Keratinocyte (primary cell): ENCODE measurements around the gene SLC38A7. TPM values are rescaled to one million over a fixed set of nuclear protein-coding genes. Genes with fewer than 3 reads are reported as not detected.

ENCODE experiments used
- DNase-seq: peaks from one replicate; pipeline ENCODE4 v3.0.0-alpha.2; 2011; ENCODE audit warnings: low read depth, missing footprints, low spot score
- FAIRE-seq: peaks from 2 replicates; lab custom pipeline; 2011; peaks lifted over from hg19 to GRCh38; lab: Jason Lieb, UNC
- H2AFZ ChIP-seq: 2 replicates; pipeline ENCODE4 v1.6.0; 2012; ENCODE audit warnings: low read length, control low read depth, inconsistent platforms; ENCODE audit not compliant: control insufficient read depth
- H3K27ac ChIP-seq: 2 replicates; pipeline ENCODE4 v1.5.1; 2011; ENCODE audit warnings: low read length; ENCODE audit not compliant: control insufficient read depth, insufficient read depth
- H3K27me3 ChIP-seq: 3 replicates; pipeline ENCODE4 v1.6.0; 2011; ENCODE audit warnings: low read length; ENCODE audit not compliant: control insufficient read depth, insufficient read depth; ENCODE audit errors: extremely low read depth
- H3K36me3 ChIP-seq, 2 experiments: 2 replicates in 1 of 2; 3 replicates in 1 of 2; pipeline ENCODE4 v1.5.1; 2011; ENCODE audit warnings: low read length in 2 of 2, mild to moderate bottlenecking in 1 of 2; ENCODE audit not compliant: control insufficient read depth in 2 of 2, insufficient read depth in 2 of 2; ENCODE audit errors: extremely low read depth in 1 of 2
- H3K4me1 ChIP-seq: 3 replicates; pipeline ENCODE4 v1.5.1; 2011; ENCODE audit warnings: low read length; ENCODE audit not compliant: control insufficient read depth, insufficient read depth; ENCODE audit errors: extremely low read depth
- H3K4me2 ChIP-seq: 3 replicates; pipeline ENCODE4 v1.6.0; 2011; ENCODE audit warnings: low read depth, low read length; ENCODE audit not compliant: control insufficient read depth, insufficient read depth; ENCODE audit errors: extremely low read depth
- H3K4me3 ChIP-seq, 3 experiments: fragments of 200-600 bp in 1 of 3; sonication (generic) in 1 of 3; 2 replicates in 2 of 3; 3 replicates in 1 of 3; pipeline ENCODE4 v1.5.1; 2011 to 2016; ENCODE audit warnings: low read length in 3 of 3, mild to moderate bottlenecking in 3 of 3, control low read depth in 2 of 3, inconsistent platforms in 1 of 3, low read depth in 1 of 3, mixed read lengths in 1 of 3, mixed run types in 1 of 3, moderate library complexity in 1 of 3; ENCODE audit not compliant: control insufficient read depth in 2 of 3, insufficient read depth in 2 of 3; ENCODE audit errors: extremely low read depth in 1 of 3
- H3K79me2 ChIP-seq: 2 replicates; pipeline ENCODE4 v1.6.0; 2012; ENCODE audit warnings: low read length; ENCODE audit not compliant: control insufficient read depth, insufficient read depth
- H3K9ac ChIP-seq: 3 replicates; pipeline ENCODE4 v1.6.0; 2011; ENCODE audit warnings: low read length; ENCODE audit not compliant: control insufficient read depth, insufficient read depth; ENCODE audit errors: extremely low read depth
- H3K9me1 ChIP-seq: 3 replicates; pipeline ENCODE4 v1.6.0; 2011; ENCODE audit warnings: low read length; ENCODE audit not compliant: control insufficient read depth, insufficient read depth; ENCODE audit errors: extremely low read depth
- H3K9me3 ChIP-seq: 2 replicates; pipeline ENCODE4 v1.5.1; 2012; ENCODE audit warnings: low read depth, low read length; ENCODE audit not compliant: control insufficient read depth
- H4K20me1 ChIP-seq: 3 replicates; pipeline ENCODE4 v1.6.0; 2011; ENCODE audit warnings: low read length; ENCODE audit not compliant: control insufficient read depth, insufficient read depth; ENCODE audit errors: extremely low read depth
- EZH2 ChIP-seq: IDR thresholded peaks from one replicate; pipeline ENCODE4 v1.6.1; 2012; ENCODE audit warnings: inconsistent platforms, mild to moderate bottlenecking, low read length, moderate library complexity
- dilution Hi-C: fragments of 300-500 bp; cut with MboI; formaldehyde crosslinking; loops from one replicate; pipeline ENCODE4 v1.7.0; 2020; ENCODE audit warnings: low sequenced_read_pairs; ENCODE audit not compliant: extremely low pct_ligation_motif_present
- polyA plus RNA-seq, 5 experiments: library from polyadenylated mRNA; depleted of rRNA in 3 of 5; stranded (reverse) in 3 of 5; stranded (forward) in 1 of 5; unstranded in 1 of 5; fragments of >200 nt; gene quantifications; 1 replicate in 1 of 5; 2 replicates in 3 of 5; 3 replicates in 1 of 5; pipeline versions ENCODE4 v1.2.1 to v1.2.3, GENCODE V29; 2011 to 2012; ENCODE audit warnings: missing spikeins in 2 of 5, low read depth in 1 of 5, low replicate concordance in 1 of 5
- TF ChIP-seq, protein P1 (sequence below), 3 experiments: IDR thresholded peaks in 1 of 3; conservative IDR thresholded peaks in 1 of 3; optimal IDR thresholded peaks in 1 of 3; 2 replicates in 2 of 3; 3 replicates in 1 of 3; pipeline versions ENCODE3 to v1.5.1; 2011; ENCODE audit warnings: low read length in 3 of 3, mild to moderate bottlenecking in 3 of 3, moderate library complexity in 2 of 3, control low read depth in 1 of 3, inconsistent platforms in 1 of 3; ENCODE audit not compliant: insufficient read depth in 2 of 3; ENCODE audit errors: extremely low read depth in 1 of 3

The SLC38A7 gene
- polyA plus RNA-seq, 1 donor (not counting 4 experiments of a cell fraction or from before 2014, with no cell fraction given), result 11.2 TPM

GRCh38 chr16:58644765-58645487, 39.6 kb downstream of the SLC38A7 start:
- Histone ChIP-seq H3K9me1 (no peaks in the 10 kb centered on the region), H2AFZ (no peak overlapping the region), H3K4me2 (no peak overlapping the region), H3K36me3 (no peaks in the 10 kb centered on the region), H3K4me1 (no peaks in the 10 kb centered on the region), H3K27ac (no peak overlapping the region), H3K9ac (no peak overlapping the region), H3K4me3 (no peak overlapping the region), H4K20me1 (no peaks in the 10 kb centered on the region), H3K27me3 (no peaks in the 10 kb centered on the region), H3K9me3 (no peaks in the 10 kb centered on the region), H3K79me2 (no peaks in the 10 kb centered on the region)
- FAIRE-seq (no peak), DNase-seq (no peak)
- dilution Hi-C loops, result no loop called here
- TF ChIP-seq, protein P1, sequence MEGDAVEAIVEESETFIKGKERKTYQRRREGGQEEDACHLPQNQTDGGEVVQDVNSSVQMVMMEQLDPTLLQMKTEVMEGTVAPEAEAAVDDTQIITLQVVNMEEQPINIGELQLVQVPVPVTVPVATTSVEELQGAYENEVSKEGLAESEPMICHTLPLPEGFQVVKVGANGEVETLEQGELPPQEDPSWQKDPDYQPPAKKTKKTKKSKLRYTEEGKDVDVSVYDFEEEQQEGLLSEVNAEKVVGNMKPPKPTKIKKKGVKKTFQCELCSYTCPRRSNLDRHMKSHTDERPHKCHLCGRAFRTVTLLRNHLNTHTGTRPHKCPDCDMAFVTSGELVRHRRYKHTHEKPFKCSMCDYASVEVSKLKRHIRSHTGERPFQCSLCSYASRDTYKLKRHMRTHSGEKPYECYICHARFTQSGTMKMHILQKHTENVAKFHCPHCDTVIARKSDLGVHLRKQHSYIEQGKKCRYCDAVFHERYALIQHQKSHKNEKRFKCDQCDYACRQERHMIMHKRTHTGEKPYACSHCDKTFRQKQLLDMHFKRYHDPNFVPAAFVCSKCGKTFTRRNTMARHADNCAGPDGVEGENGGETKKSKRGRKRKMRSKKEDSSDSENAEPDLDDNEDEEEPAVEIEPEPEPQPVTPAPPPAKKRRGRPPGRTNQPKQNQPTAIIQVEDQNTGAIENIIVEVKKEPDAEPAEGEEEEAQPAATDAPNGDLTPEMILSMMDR (optimal IDR thresholded peaks at IDR 0.05 in 1 of 3, IDR thresholded peaks at IDR 0.05 in 1 of 3, conservative IDR thresholded peaks at IDR 0.05 in 1 of 3; ENCODE audit: extremely low read depth in 1 of 3, insufficient read depth in 2 of 3, low read length in 3 of 3), result no peak
- no peak for TF ChIP-seq EZH2

- dilution Hi-C loops, result no loop called here
- TF ChIP-seq EZH2, result no peak
- TF ChIP-seq, protein P1 (optimal IDR thresholded peaks at IDR 0.05 in 1 of 3, IDR thresholded peaks at IDR 0.05 in 1 of 3, conservative IDR thresholded peaks at IDR 0.05 in 1 of 3; ENCODE audit: extremely low read depth in 1 of 3, insufficient read depth in 2 of 3, low read length in 3 of 3), result no peak
- Histone ChIP-seq H3K4me2 (no peak overlapping the region), H4K20me1 (no peaks in the 10 kb centered on the region), H2AFZ (no peak overlapping the region), H3K79me2 (no peaks in the 10 kb centered on the region), H3K27me3 (no peaks in the 10 kb centered on the region), H3K9me1 (no peaks in the 10 kb centered on the region), H3K27ac (no peak overlapping the region), H3K9ac (no peak overlapping the region), H3K4me1 (no peaks in the 10 kb centered on the region), H3K9me3 (no peaks in the 10 kb centered on the region), H3K36me3 (no peaks in the 10 kb centered on the region), H3K4me3 (no peak overlapping the region)
- no peak for DNase-seq
- no peak for FAIRE-seq
These were observed 40.5 kb downstream of the SLC38A7 start for GRCh38 chr16:58644108-58644507.
